Tongue (tissue), 2 donors: ENCODE data around the gene ADAM11. TPM values are rescaled to one million over a fixed set of nuclear protein-coding genes. Genes with fewer than 3 reads are reported as not detected.
A peak's percentile ranks its signal among the peaks of the same experiment; 100 is the strongest.
"Not testable (repeated sequence)": the region's sequence is repeated elsewhere in the genome, so short reads cannot be mapped to it uniquely, and the experiment has no call there.

Experiments
- DNase-seq: peaks from one replicate; pipeline ENCODE4 v3.0.0-alpha.2; 2015
- total RNA-seq: library from RNA; depleted of rRNA; stranded (reverse); fragments of >200 nt; gene quantifications from one replicate; pipeline ENCODE4 v1.2.3, GENCODE V29; 2014

ADAM11 gene
- total RNA-seq, 1 donor from 2014 or later, result 0.72 TPM

GRCh38 chr17:44795421-44795820, 36.6 kb downstream of the ADAM11 start:
- DNase-seq, result no peak

DNA sequence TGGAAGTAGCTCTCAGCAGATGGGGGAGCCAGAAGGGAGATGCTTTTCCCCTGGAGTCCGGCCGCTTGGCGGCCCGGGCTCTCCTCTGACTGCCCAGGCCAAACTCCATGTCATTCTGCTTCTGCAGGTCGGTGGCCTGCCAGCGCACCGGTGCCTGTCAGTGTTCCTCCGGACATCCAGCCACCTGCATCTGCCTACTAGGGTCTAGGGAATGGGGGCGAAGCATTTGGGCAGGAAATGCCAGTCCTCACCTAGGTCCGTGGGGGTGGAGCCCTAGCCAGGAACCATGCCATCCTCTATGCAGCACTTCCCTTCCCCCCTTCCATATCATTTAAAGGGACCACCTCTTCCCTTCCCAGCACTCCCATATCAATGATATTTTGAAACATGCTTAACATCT, 37.1 kb downstream of the ADAM11 start:
- no peak for DNase-seq

DNA sequence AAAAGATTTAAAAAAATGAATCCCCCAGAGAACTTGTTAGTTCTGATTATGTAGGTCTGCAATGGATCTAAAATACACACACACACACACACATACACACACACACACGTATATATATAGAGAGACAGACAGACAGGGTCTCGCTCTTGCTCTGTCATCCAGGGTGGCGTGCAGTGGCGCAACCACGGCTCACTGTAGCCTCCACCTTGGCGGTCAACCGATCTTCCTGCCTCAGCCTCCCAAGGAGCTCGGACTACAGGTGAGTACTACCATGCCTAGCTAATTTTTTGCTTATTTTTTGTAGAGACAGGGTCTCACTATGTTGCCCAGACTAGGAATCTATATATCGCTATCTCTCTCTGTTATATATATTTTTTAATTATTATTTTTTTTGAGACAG, 37.9 kb downstream of the ADAM11 start:
- DNase-seq, result no peak

- DNase-seq, result no peak
These were observed 39.0 kb downstream of the ADAM11 start for GRCh38 chr17:44797802-44798201.

GRCh38 chr17:44798356-44798755, 39.6 kb downstream of the ADAM11 start:
- no peak for DNase-seq

- DNase-seq, result no peak
These were observed 43.1 kb downstream of the ADAM11 start for GRCh38 chr17:44801880-44802279.

- peak; percentile 85 for DNase-seq
These were observed 45.7 kb downstream of the ADAM11 start for GRCh38 chr17:44804302-44805089.

DNA sequence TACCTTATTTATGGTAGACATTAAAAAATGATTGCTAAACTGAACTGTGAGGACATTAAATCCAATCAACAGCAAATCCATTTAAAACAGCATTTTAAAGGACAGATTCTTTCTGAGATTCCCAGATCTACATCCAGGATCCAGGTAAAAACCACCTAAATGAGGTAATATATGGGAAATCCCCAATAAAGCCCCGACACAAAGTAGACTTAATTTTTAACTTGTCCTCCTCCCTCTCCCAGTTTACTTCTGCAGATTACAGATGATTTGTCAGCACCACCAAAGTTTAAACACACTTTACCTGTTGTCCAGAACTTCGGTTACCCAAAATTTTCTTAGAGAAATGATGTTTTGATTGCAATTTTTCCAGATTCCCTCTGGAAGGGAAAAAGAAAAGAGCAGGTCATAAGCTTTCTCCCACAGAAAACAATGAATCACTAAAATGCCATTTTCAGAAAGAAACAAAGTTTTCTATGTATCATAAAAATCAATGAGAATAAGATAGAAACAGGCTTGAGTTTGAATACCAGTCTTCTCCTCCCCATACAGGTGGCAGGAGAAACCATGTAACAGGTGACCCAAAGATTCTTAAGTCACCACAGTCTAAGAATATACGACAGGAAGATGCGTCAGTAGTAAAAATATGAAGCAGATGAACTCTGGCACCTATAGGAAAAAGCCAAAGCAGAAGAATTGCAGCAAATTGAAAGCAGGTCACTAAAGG, 48.5 kb downstream of the ADAM11 start:
- no peak for DNase-seq

GRCh38 chr17:44807817-44808155, 49.0 kb downstream of the ADAM11 start:
- DNase-seq, result no peak

DNA sequence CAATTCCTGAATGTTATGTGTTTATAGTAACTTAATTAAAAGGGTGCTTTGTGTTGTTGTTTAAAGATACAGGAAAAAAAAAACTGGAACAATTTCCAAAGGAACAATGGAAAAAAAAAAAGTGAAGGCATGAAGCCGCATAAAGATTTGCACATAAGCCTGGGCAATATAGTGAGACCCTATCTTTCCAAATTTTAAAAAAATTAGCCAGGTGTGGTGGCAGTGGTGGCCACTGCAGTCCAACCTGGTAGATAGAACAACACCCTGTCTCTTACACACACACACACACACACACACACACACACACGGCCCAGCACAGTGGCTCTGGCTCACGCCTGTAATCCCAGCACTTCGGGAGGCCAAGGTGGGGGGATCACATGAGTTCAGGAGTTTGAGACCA, 49.4 kb downstream of the ADAM11 start:
- DNase-seq, result no peak

DNA sequence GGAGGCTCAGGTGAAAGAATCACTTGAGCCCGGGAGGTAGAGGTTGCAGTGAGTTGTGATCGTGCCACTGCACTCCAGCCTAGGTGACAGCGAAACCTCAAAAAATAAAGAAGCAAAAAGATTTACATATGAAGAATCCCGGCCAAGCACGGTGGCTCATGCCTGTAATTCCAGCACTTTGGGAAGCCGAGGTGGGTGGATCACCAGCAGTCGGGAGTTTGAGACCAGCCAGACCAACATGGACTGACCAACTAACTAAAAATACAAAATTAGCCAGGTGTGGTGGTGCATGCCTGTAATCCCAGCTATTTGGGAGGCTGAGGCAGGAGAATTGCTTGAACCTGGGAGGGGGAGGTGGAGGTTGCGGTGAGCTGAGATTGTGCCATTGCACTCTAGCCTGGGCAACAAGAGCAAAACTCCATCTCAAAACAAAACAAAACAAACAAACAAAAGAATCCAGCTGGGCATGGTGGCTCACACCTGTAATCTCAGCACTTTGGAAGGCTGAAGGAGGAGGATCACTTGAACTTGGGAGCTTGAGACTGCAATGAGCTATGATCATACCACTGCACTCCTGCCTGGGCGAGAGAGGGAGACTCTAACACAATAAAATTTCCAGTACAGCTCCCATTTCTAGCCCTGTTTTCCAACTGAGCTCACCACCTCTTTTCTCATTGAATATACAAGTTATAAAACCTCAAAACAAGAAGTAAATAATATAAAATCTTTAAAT, 50.0 kb downstream of the ADAM11 start:
- not testable (repeated sequence) for DNase-seq

DNA sequence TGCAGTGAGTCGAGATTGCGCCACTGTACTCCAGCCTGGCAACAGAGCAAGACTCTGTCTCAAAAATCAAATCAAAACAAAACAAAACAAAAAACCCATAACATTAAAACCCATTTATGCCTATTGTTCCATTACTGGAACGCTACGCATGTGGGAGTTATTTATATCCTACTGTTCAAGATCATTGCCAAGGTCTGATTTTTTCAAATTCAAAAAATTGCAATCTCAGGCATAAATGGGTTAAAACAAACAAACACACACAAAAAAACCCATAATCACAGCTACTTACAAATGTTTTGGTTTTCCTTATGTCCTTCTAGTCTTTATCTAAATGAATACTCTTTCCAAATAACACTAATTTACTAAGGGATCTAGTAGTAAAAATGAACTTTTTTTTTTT, 53.5 kb downstream of the ADAM11 start:
- DNase-seq, result no peak

DNA sequence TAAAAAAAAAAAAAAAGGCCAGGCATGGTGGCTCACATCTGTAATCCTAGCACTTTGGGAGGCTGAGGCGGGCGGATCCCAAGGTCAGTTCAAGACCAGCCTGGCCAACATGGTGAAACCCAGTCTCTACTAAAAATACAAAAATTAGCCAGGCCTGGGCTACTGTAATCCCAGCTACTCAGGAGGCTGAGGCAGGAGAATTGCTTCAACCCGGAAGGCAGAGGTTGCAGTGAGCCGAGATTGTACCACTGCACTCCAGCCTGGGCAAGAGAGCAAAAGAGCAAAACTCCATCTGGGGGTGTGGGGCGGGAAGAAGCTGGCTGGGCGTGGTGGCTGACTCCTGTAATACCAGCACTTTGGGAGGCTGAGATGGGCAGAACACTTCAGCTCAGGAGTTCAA, 59.7 kb downstream of the ADAM11 start:
- DNase-seq, result not testable (repeated sequence)

- peak; percentile 54 for DNase-seq
These were observed 61.9 kb downstream of the ADAM11 start for GRCh38 chr17:44820631-44821212.

GRCh38 chr17:44825236-44825635, 66.4 kb downstream of the ADAM11 start:
- DNase-seq, result not testable (repeated sequence)

- no peak for DNase-seq
These were observed 67.5 kb downstream of the ADAM11 start for GRCh38 chr17:44826123-44826790.

DNA sequence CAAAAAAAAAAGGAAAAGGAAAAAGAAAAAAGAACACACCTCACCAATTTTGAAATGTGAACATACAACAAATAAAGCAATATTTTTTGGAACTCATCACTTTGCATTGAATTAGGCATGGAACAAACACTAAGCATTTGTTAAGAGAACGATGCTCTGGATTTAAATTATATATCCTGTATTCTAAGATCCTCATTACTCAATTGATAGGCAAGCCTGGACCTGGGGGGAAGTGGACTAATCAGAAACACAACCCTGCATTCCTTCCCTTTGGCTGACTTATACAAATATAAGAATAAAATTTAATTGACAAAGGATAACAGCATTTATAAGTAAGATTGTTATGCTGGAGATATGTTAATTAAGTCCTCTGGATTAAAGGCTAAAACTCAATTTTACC, 69.1 kb downstream of the ADAM11 start:
- DNase-seq, result no peak

DNA sequence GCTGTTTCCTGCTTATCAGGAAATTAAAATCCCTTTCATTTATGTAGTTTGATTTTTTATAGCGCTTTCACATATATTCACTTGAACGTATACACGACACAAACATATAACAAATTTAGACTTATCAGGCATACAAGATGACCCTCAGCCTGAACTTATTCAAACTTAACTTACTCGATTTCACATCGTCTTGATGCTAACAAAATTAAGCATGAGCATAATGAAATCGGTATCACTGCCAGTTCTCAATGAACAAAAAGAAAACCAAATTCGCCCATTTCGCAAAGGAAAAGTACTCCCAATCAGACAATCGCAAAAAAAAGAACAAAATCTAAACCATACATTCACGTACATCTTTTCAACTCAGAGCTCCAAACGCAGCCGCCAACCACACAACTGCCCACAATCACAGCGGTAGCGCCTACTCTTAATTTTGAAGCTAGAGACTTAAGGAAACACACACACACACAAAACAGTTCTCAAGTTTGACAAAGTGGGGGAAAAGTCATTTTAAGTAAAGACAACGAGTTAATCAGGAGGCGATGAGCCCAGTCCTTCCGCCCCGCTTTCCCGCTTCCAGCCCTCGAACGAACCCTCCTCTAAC, 70.2 kb downstream of the ADAM11 start:
- no peak for DNase-seq

DNA sequence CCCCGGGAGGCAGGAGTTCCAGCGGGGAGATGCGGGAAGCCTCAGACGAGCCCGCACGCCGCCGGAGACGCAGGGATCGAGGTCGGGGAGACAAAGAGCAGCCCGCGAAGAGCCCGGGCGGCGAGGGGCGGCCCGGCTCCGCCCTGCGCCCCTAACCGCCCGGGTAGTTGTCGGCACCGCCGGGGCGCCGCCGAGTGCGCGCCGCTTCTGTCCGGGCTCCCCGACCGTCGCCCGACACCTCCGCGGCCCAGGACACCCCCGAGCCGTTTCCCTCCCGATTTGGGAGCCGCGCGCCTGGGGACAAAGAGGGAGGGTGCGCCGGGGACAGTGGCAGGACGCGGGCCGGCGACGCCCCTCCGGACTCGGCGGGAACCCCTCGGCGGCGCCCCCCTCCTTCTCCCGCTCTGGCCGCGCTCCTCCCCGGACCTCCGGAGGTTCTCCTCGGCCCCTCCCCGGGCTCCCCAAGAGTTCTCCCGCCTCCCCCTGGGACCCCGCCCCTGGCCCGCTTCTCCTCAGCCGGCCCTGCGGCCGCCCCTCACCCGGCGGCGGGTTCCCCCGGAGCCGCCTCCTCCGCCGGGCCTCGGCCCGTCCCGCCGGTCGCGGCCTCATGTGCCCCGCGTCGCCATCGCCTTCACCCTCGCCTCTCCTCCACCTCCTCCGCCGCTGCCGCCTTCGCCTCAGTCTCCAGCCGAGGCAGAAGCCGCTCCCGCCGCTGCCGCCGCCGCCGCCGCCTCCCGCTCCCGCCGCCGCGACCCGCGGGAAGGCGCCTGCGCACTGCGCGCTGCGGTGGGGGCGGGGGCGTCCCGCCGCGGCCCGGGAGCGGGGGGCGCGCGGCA, 71.0 kb downstream of the ADAM11 start, which contains the start of gene GJC1:
Gene GJC1 (minus strand): TSS at position 765 of the 836 bp plus-strand sequence. CDS start 24,470 bp downstream, outside the sequence.
- DNase-seq, result peak; percentile 67
